ENCODE results near the gene RNF222.

The RNF222 gene

GRCh38 chr17:8397636-8398035, at the start of gene RNF222:
Gene RNF222, minus strand, starts transcription at chr17:8397827. Its CDS starts 4,366 bp downstream, at chr17:8393461.
- no peak for DNase-seq (ENCODE audit: low spot score)

DNA sequence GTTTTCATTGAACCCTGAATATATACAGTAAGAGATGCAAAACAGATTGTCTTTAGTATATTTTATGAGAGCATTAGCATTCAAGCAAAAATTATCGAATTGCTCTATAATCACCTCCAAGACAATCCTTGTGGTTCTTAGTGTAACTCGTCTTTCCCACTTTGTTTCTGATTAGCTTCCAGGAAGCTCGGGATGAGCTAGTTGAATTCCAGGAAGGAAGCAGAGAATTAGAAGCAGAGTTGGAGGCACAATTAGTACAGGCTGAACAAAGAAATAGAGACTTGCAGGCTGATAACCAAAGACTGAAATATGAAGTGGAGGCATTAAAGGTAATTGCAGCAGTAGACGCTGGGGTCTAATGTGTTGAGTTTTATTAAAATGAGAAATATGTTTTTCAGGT, 47.9 kb upstream of the RNF222 start:
- DNase-seq (ENCODE audit: low spot score), result no peak

GRCh38 chr17:8444494-8444893, 46.9 kb upstream of the RNF222 start:
- DNase-seq (ENCODE audit: low spot score), result no peak

- no peak for DNase-seq (ENCODE audit: low spot score)
Measured at GRCh38 chr17:8443756-8444155, 46.1 kb upstream of the RNF222 start.

GRCh38 chr17:8442310-8442709, 44.7 kb upstream of the RNF222 start:
- no peak for DNase-seq (ENCODE audit: low spot score)

- DNase-seq (ENCODE audit: low spot score), result no peak
Measured at GRCh38 chr17:8441690-8442089, 44.1 kb upstream of the RNF222 start.

GRCh38 chr17:8439681-8440080, 42.1 kb upstream of the RNF222 start:
- DNase-seq (ENCODE audit: low spot score), result no peak

GRCh38 chr17:8438441-8438840, 40.8 kb upstream of the RNF222 start:
- no peak for DNase-seq (ENCODE audit: low spot score)

- no peak for DNase-seq (ENCODE audit: low spot score)
Measured at GRCh38 chr17:8436844-8437171, 39.2 kb upstream of the RNF222 start.

DNA sequence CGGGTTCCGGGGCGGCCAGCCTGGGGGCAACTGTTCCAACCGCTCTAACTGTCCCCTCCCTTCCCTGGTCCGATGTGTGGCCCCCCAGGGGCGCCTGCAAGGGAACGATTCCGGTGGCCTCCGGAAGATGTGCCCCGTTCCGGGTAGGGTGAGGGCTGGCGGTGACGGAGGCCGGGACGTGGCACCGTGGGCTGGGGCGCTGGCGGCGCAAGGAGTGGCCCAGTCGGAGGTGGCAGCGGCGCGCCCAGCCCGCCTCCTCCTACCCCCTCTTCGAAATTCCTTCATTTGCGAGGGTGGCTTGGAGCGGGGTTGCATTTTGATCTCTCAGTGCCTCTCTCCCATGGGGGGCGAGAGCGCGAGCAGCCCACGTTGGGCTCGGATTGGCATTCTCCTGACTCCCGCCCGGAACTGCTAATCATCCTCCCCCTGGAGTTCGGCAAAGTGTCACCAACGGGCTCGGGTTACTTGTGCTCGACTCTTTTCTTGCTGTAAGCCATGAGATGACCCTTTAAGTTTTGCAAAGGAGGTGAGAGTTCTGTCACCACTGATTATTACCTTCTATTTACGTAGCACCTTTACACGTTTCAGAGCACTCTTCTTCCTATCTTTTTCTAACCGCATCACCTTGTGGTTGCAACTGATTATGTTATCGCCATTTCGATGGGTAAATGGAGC, 38.7 kb upstream of the RNF222 start:
- peak; percentile 47 for DNase-seq (ENCODE audit: low spot score)

- DNase-seq (ENCODE audit: low spot score), result peak; percentile 98
Measured at GRCh38 chr17:8435245-8436168, 37.9 kb upstream of the RNF222 start, which contains the start of gene NDEL1. Gene NDEL1, plus strand, starts transcription at chr17:8435884. Its CDS starts 8,388 bp downstream, at chr17:8444272.

DNA sequence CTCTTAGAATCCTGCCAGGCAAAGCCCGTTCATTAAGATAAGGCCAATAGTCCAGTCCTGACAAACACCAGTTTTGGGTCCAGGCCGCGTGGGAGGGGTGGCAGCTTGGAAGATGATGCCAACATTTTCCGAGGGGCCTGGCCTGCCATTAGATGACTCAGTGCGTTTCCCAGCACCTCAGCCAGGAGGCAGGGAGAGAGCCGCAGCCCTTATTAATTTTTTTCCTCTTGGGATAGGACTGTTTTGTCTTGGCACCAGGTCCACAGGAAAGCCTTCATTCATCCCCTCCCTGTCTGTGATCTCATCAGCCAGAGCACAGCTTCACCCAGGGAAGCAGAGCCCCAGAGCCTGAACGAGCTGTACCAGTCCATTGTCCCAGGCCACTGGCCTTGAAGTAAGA, 33.3 kb upstream of the RNF222 start:
- DNase-seq (ENCODE audit: low spot score), result no peak

DNA sequence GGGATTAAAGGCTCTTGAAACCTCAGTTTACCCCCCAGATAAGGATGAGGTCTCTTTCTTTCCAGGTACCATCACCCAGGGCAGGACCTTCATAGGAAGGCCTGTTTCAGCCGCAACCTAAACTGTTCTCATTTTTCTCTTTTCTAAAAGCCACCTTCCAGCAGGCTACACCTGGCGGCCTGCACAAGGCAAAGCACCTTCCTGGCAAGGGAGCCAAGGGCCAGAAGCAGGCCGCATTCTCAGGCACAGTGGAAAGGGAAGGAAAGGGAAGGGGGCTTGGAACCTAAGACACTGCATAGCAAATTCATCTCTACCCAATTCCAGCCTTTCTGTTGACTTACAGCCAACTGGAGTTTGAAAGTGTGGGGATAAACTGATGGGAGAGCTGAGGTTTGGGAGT, 29.2 kb upstream of the RNF222 start:
- no peak for DNase-seq (ENCODE audit: low spot score)

GRCh38 chr17:8426094-8426720, 28.6 kb upstream of the RNF222 start:
- no peak for DNase-seq (ENCODE audit: low spot score)

DNA sequence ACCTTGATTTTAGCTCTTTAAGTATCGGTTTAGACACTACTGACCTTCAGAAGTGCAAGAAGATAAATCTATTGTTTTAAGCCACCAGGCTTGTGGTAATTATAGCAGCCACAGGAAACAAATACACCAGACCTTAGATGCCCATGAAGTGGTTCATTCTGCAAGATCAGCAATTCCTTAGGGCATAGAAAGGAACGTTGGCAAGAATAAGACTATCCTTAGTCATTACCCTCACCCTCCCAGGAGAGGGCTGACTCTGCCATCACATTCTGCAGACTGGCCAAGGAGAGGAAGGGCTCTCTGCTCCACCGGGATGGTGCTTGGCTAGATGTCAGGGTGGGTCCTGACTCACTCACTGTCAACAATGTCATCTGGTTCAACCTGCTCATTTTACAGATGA, 23.9 kb upstream of the RNF222 start:
- DNase-seq (ENCODE audit: low spot score), result no peak

GRCh38 chr17:8420041-8420934, 22.7 kb upstream of the RNF222 start:
- DNase-seq (ENCODE audit: low spot score), result no peak

GRCh38 chr17:8419305-8419704, 21.7 kb upstream of the RNF222 start:
- DNase-seq (ENCODE audit: low spot score), result no peak

- DNase-seq (ENCODE audit: low spot score), result no peak
Measured at GRCh38 chr17:8418471-8418870, 20.8 kb upstream of the RNF222 start.

- DNase-seq (ENCODE audit: low spot score), result no peak
Measured at GRCh38 chr17:8417806-8418205, 20.2 kb upstream of the RNF222 start.

DNA sequence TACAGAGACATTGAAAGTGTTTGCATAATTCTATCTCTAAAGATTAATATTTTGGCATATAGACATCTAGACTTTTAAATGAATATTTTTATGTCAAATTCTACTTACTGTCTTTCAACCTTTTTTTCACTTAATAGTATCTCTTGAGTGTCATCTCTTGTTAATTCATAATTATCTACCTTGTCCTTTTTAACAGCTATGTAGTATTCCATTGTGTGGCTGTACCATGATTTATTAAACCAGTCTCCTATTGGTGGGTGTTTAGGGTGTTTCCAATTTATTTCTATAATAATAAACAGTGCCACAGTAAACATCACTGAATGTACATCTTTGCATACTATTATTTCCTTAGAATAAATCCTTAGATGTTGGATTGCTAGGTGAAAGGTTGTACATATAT, 16.3 kb upstream of the RNF222 start:
- DNase-seq (ENCODE audit: low spot score), result no peak

- no peak for DNase-seq (ENCODE audit: low spot score)
Measured at GRCh38 chr17:8413328-8413727, 15.7 kb upstream of the RNF222 start.

DNA sequence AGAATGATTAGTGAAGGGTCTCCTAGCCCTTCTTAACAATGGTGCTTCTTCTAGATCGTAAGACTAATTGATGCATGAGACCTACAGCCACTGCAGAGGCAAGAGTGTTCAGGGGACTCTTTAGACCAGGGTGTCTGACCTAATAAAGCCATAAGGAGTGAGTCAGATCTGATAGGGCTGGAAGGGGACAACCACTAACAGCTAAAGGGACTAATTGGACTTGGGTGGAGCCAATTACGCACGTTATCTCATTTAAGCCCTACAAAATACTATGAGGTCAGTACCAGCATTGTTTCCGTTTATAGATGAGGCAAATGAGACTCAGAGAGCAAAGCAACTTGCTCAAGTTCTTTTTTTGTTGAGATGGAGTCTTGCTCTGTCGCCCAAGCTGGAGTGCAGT, 14.5 kb upstream of the RNF222 start:
- no peak for DNase-seq (ENCODE audit: low spot score)
